ENCODE measurements around the gene BBS12.

The BBS12 gene

GRCh38 chr4:122710434-122711308 is 21.8 kb upstream of the BBS12 start:
- TF ChIP-seq CTCF (conservative IDR thresholded peaks at IDR 0.05; ENCODE audit: control insufficient read depth, insufficient read depth, low read depth, low read length): no peak
- peak; percentile 49 for DNase-seq (ENCODE audit: low read depth)
- no peak overlapping the region for H3K4me3 ChIP-seq (ENCODE audit: control insufficient read depth, low read depth, low read length)

GRCh38 chr4:122711919-122712318 is 20.6 kb upstream of the BBS12 start:
- DNase-seq (ENCODE audit: low read depth): no peak
- TF ChIP-seq CTCF (conservative IDR thresholded peaks at IDR 0.05; ENCODE audit: control insufficient read depth, insufficient read depth, low read depth, low read length): no peak
- no peak overlapping the region for H3K4me3 ChIP-seq (ENCODE audit: control insufficient read depth, low read depth, low read length)

- DNase-seq (ENCODE audit: low read depth): peak; percentile 70
- H3K4me3 ChIP-seq (ENCODE audit: control insufficient read depth, low read depth, low read length): no peak overlapping the region
- TF ChIP-seq CTCF (conservative IDR thresholded peaks at IDR 0.05; ENCODE audit: control insufficient read depth, insufficient read depth, low read depth, low read length): no peak
These were observed 19.7 kb upstream of the BBS12 start for GRCh38 chr4:122712782-122713181.

GRCh38 chr4:122715221-122715620 is 17.3 kb upstream of the BBS12 start:
- no peak for DNase-seq (ENCODE audit: low read depth)
- TF ChIP-seq CTCF (conservative IDR thresholded peaks at IDR 0.05; ENCODE audit: control insufficient read depth, insufficient read depth, low read depth, low read length): no peak
- H3K4me3 ChIP-seq (ENCODE audit: control insufficient read depth, low read depth, low read length): no peak overlapping the region

GRCh38 chr4:122716825-122717448 is 15.6 kb upstream of the BBS12 start:
- peak; percentile 79 for DNase-seq (ENCODE audit: low read depth)
- no peak overlapping the region for H3K4me3 ChIP-seq (ENCODE audit: control insufficient read depth, low read depth, low read length)
- TF ChIP-seq CTCF (conservative IDR thresholded peaks at IDR 0.05; ENCODE audit: control insufficient read depth, insufficient read depth, low read depth, low read length): peak; percentile 99

GRCh38 chr4:122718281-122718680 is 14.2 kb upstream of the BBS12 start:
- no peak for TF ChIP-seq CTCF (conservative IDR thresholded peaks at IDR 0.05; ENCODE audit: control insufficient read depth, insufficient read depth, low read depth, low read length)
- DNase-seq (ENCODE audit: low read depth): no peak
- no peak overlapping the region for H3K4me3 ChIP-seq (ENCODE audit: control insufficient read depth, low read depth, low read length)
